Measurements from ENCODE around the gene UNCX.

The UNCX gene

GRCh38 chr7:1218541-1219165, 14.0 kb upstream of the UNCX start:
- DNase-seq, result no peak

GRCh38 chr7:1219498-1219897, 13.2 kb upstream of the UNCX start:
- peak; percentile 29 for DNase-seq

GRCh38 chr7:1220000-1220726, 12.5 kb upstream of the UNCX start:
- no peak for DNase-seq

GRCh38 chr7:1220977-1221745, 11.5 kb upstream of the UNCX start:
- DNase-seq, result no peak

- DNase-seq, result peak; percentile 79
Measured at GRCh38 chr7:1223196-1223981, 9.3 kb upstream of the UNCX start.

GRCh38 chr7:1224086-1224716, 8.5 kb upstream of the UNCX start:
- DNase-seq, result peak; percentile 22

- no peak for DNase-seq
Measured at GRCh38 chr7:1225030-1225429, 7.6 kb upstream of the UNCX start.

GRCh38 chr7:1225441-1226185, 7.1 kb upstream of the UNCX start:
- peak; percentile 91 for DNase-seq

- DNase-seq, result peak; percentile 35
Measured at GRCh38 chr7:1226186-1226901, 6.3 kb upstream of the UNCX start.

GRCh38 chr7:1227071-1227804, 5.4 kb upstream of the UNCX start:
- no peak for DNase-seq

GRCh38 chr7:1227814-1228544, 4.7 kb upstream of the UNCX start:
- DNase-seq, result no peak

GRCh38 chr7:1228545-1229201, 4.0 kb upstream of the UNCX start:
- DNase-seq, result no peak

GRCh38 chr7:1229202-1229947, 3.3 kb upstream of the UNCX start:
- DNase-seq, result no peak

GRCh38 chr7:1229956-1230355, 2.7 kb upstream of the UNCX start:
- no peak for DNase-seq

- DNase-seq, result no peak
Measured at GRCh38 chr7:1230411-1231213, 2.1 kb upstream of the UNCX start.

GRCh38 chr7:1231214-1232102, 1.2 kb upstream of the UNCX start:
- no peak for DNase-seq

GRCh38 chr7:1232103-1232466, 587 bp upstream of the UNCX start:
- DNase-seq, result no peak
